SK-N-SH (cell line): ENCODE data around the gene RNU1-3. TPM values are rescaled to one million over a fixed set of nuclear protein-coding genes. Genes with fewer than 3 reads are reported as not detected.
"Not testable (repeated sequence)": the region's sequence is repeated elsewhere in the genome, so short reads cannot be mapped to it uniquely, and the experiment has no call there.

Experiments used
- CTCF ChIA-PET: fragments of 300-600, 350-600 bp; formaldehyde crosslinking; extraction: SDS; loops from one replicate; lab custom pipeline; 2021; lab: Yijun Ruan, JAX
- POLR2A ChIA-PET: fragments of 350-600 bp; sonication (Branson Sonifier 250); formaldehyde crosslinking; extraction: SDS; loops from one replicate; lab custom pipeline; 2020; ENCODE audit warnings: antibody characterized with exemption, inconsistent platforms; lab: Yijun Ruan, JAX
- DNase-seq: peaks from one replicate; pipeline ENCODE4 v3.0.0; 2012
- H2AFZ ChIP-seq: fragments of 200-600 bp; sonication (generic); 2 replicates; pipeline ENCODE4 v1.8.1; 2016; ENCODE audit warnings: antibody characterized with exemption, mild to moderate bottlenecking, low read depth
- H3F3A ChIP-seq: fragments of 200-600 bp; sonication (generic); replicated peaks from 2 replicates; pipeline ENCODE3; 2016; ENCODE audit warnings: antibody characterized with exemption, mild to moderate bottlenecking; ENCODE audit not compliant: insufficient read depth
- H3K27ac ChIP-seq, 2 experiments: fragments of 200-500 bp in 1 of 2; fragments of 200-600 bp in 1 of 2; sonication (Bioruptor generic) in 1 of 2; sonication (generic), shearing (Covaris generic) in 1 of 2; 2 replicates each; pipeline versions ENCODE4 v1.5.1 to v1.6.1; 2014 to 2016; ENCODE audit warnings: low read depth in 2 of 2, inconsistent platforms in 1 of 2, low read length in 1 of 2, mild to moderate bottlenecking in 1 of 2, mixed read lengths in 1 of 2
- H3K27me3 ChIP-seq: fragments of 200-600 bp; sonication (generic), shearing (Covaris generic); 2 replicates; pipeline ENCODE4 v1.6.1; 2016; ENCODE audit warnings: mixed run types; ENCODE audit not compliant: insufficient read depth
- H3K36me3 ChIP-seq, 2 experiments: fragments of 200-500 bp in 1 of 2; fragments of 200-600 bp in 1 of 2; sonication (Bioruptor generic) in 1 of 2; sonication (generic) in 1 of 2; replicated peaks in 1 of 2; 2 replicates each; pipeline versions ENCODE3 to v1.5.1; 2014 to 2016; ENCODE audit warnings: low read length in 1 of 2, mild to moderate bottlenecking in 1 of 2; ENCODE audit not compliant: insufficient read depth in 2 of 2, control insufficient read depth in 1 of 2
- H3K4me1 ChIP-seq, 2 experiments: fragments of 200-500 bp in 1 of 2; fragments of 200-600 bp in 1 of 2; sonication (Bioruptor generic) in 1 of 2; sonication (generic), shearing (Covaris generic) in 1 of 2; 2 replicates each; pipeline versions ENCODE4 v1.5.1 to v1.6.1; 2014 to 2016; ENCODE audit warnings: low read depth in 1 of 2, low read length in 1 of 2, mixed run types in 1 of 2; ENCODE audit not compliant: insufficient read depth in 2 of 2, control insufficient read depth in 1 of 2
- H3K4me2 ChIP-seq: fragments of 200-600 bp; sonication (generic), shearing (Covaris generic); 2 replicates; pipeline ENCODE4 v1.6.1; 2017; ENCODE audit warnings: mixed run types
- H3K4me3 ChIP-seq, 2 experiments: fragments of 200-500 bp in 1 of 2; fragments of 200-600 bp in 1 of 2; sonication (Bioruptor generic) in 1 of 2; sonication (generic), shearing (Covaris generic) in 1 of 2; 2 replicates each; pipeline versions ENCODE4 v1.5.1 to v1.8.1; 2014 to 2016; ENCODE audit warnings: low read depth in 2 of 2, inconsistent platforms in 1 of 2, low read length in 1 of 2, mild to moderate bottlenecking in 1 of 2, mixed read lengths in 1 of 2, moderate library complexity in 1 of 2
- H3K79me2 ChIP-seq: fragments of 200-600 bp; sonication (generic); 2 replicates; pipeline ENCODE4 v1.8.1; 2017; ENCODE audit warnings: mild to moderate bottlenecking; ENCODE audit not compliant: insufficient read depth
- H3K9ac ChIP-seq: fragments of 200-600 bp; sonication (generic); 2 replicates; pipeline ENCODE4 v1.6.1; 2017; ENCODE audit warnings: mixed run types
- H3K9me2 ChIP-seq: fragments of 200-600 bp; sonication (generic); 2 replicates; pipeline ENCODE4 v1.6.1; 2017; ENCODE audit warnings: mixed run types
- H3K9me3 ChIP-seq: fragments of 200-600 bp; sonication (generic); 2 replicates; pipeline ENCODE4 v1.6.1; 2017; ENCODE audit warnings: mixed run types, mild to moderate bottlenecking, moderate library complexity
- H4K20me1 ChIP-seq: fragments of 200-600 bp; sonication (generic); 2 replicates; pipeline ENCODE4 v1.6.1; 2017; ENCODE audit warnings: mild to moderate bottlenecking, mixed run types; ENCODE audit not compliant: insufficient read depth
- JUND ChIP-seq: IDR thresholded peaks from 2 replicates; pipeline ENCODE4 v1.4.0; 2012
- SIN3A ChIP-seq: IDR thresholded peaks from 2 replicates; pipeline ENCODE4 v1.6.1; 2012; ENCODE audit warnings: low read depth, mild to moderate bottlenecking, low read length, moderate library complexity, borderline replicate concordance
- YY1 ChIP-seq: IDR thresholded peaks from 2 replicates; pipeline ENCODE4 v1.4.0; 2012; ENCODE audit warnings: low read depth, mild to moderate bottlenecking
- WGBS: methylation state at CpG from one replicate; pipeline ENCODE4 v1.1.6; 2017; ENCODE audit warnings: low lambda C conversion rate; 5-methylcytosine and 5-hydroxymethylcytosine counted together
- polyA plus RNA-seq, 3 experiments: library from polyadenylated mRNA; depleted of rRNA; stranded (reverse); fragments of >200 nt; gene quantifications; 2 replicates each; pipeline ENCODE4 v1.2.3, GENCODE V29; 2012

RNU1-3 gene
- polyA plus RNA-seq, 1 of the 3 experiments (the other 2 are of a cell fraction), result not detected

DNA sequence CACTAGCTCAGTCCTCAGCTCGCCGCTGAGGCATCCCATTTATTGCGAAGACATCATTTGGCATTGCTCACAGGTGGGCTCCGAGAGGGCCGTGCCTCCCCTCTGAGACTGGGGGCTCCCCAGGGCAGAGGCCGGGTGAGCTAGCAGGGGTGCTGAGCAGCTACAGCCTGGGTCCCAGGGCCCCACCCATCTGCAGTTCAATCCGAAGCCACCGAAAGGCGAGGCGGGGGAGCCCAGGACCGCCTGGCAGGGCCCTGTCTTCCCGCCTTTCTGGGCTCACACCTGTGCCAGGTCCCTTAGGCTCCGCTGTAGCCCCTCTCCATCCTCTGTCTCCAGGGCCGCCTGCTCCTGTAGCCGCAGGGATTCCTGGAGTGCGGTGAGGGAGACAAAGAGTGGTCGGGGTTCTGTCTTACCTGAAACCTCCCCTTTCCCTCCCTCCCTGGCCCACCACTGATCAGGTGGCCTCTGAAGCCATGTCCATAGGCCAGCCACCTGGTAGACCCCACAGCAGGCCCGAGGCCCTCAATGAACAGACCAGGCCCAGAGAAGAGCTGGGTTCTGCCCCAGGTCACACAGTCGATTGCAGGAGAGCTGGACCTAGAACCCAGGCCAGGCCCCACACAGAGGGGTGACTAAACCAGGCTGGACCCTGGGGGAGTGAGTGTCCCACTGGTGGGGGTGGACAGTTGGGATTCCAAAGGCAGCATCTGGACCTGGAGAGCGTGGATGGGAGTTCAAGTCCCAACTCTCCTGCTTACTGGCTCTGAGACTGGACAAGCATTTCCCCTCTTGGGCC is 35.3 kb downstream of the RNU1-3 start:
- peak; percentile 42 for DNase-seq
- Histone ChIP-seq H3K27ac (no peak overlapping the region), H3F3A (no peaks in the 10 kb centered on the region), H2AFZ (no peak overlapping the region), H3K4me2 (no peak overlapping the region), H3K4me3 (no peak overlapping the region), H3K27me3 (no peaks in the 10 kb centered on the region), H3K79me2 (peaks cover 24% of the 10 kb centered on the region), H3K4me1 (no peaks in the 10 kb centered on the region), H4K20me1 (no peaks in the 10 kb centered on the region), H3K9me2 (no peaks in the 10 kb centered on the region), H3K36me3 (peaks cover 32 to 46% of the 10 kb centered on the region in 2 experiments), H3K9ac (no peak overlapping the region), H3K9me3 (no peaks in the 10 kb centered on the region)
- TF ChIP-seq JUND, result no peak
- ChIA-PET POLR2A (interaction anchor here (1.0 kb wide), 1 partner anchor 9 kb away, joined by 3 read pairs; no protein-coding TSS in a partner anchor), CTCF (interaction anchor here (0.7 to 9.5 kb wide), 4 partner anchors 9 to 278 kb away, joined by 3 to 88 read pairs (median 4); partner anchors contain the start of gene NBPF1)
- whole genome bisulfite sequencing, result 91% methylated on average over 20 of the region's 20 CpGs

DNA sequence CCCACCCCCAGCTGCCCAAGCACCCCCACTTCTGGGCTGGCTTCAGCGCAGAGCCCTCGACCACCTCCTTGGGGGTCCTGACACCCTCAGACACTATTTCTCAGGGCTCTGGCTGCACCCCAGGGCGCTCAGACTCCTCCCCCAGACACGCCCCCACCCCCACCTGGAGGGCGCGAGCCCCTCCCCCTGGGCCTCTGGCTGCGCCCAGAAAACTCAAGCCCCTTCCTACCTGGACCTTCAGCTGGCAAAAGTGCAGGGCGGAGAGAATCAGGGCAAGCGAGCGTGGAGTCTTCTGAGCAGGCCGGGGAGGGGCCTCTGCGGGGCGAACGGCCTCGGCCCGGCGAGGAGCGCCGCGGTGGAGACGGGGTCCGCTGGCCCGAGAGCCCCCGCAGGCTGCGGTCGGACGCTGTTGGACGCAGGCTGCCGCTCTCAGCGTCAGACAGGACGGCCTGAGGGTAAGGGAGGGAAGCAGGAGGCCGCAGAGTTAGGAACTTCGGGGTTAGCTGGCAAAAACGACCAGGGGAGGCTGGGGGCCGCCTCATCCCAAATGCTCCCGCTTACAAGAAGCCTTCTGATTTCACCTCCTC is 36.0 kb downstream of the RNU1-3 start:
- no peak overlapping the region for H3K9ac ChIP-seq
- H3K4me3 ChIP-seq, result no peak overlapping the region
- no peaks in the 10 kb centered on the region for H3K9me3 ChIP-seq
- no peak overlapping the region for H3K4me2 ChIP-seq
- no peaks in the 10 kb centered on the region for H3K9me2 ChIP-seq
- peaks cover 17% of the 10 kb centered on the region for H3K79me2 ChIP-seq
- H4K20me1 ChIP-seq, result no peaks in the 10 kb centered on the region
- TF ChIP-seq SIN3A, result no peak
- no peak for TF ChIP-seq YY1
- TF ChIP-seq, all 33 proteins: peak for 0
- ChIA-PET CTCF (interaction anchor here (0.7 to 9.5 kb wide), 4 partner anchors 10 to 279 kb away, joined by 3 to 88 read pairs (median 4); partner anchors contain the start of gene NBPF1), POLR2A (interaction anchor here (1.0 kb wide), 1 partner anchor 9 kb away, joined by 3 read pairs; no protein-coding TSS in a partner anchor)
- H3K36me3 ChIP-seq, result peaks cover 39 to 46% of the 10 kb centered on the region in 2 experiments
- H2AFZ ChIP-seq, result no peak overlapping the region
- DNase-seq, result peak; percentile 62
- WGBS, result 96% methylated on average over 36 of the region's 36 CpGs
- no peak overlapping the region for H3K27ac ChIP-seq
- no peaks in the 10 kb centered on the region for H3K27me3 ChIP-seq
- no peaks in the 10 kb centered on the region for H3F3A ChIP-seq
- no peaks in the 10 kb centered on the region for H3K4me1 ChIP-seq

DNA sequence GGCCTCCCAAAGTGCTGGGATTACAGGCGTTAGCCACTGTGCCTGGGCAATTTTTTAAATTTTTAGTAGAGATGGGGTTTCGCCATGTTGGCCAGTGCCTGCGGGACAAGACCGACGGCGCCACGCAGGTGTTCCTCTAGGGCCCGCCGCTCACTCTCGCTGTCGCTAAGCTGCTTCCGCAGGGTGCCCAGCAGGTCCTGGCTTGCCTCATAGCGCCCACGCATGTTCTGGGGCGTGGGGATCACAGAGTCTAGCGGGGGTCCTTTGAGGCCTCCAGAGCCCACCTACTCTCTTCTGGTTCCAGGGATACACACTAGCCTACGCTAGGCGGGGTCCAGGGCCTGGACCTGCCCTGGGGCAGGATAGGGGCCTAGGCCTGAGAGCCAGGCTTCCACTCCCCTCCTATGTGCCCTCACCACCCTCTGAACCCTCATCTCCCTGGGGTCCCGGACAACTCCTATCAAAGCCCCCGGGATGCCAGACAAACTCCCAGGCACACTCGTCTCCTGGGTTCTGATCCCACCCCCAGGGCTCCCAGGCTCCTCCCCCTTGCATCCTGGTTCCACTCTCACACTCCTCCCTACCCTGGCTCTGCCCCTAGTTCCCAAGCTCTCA is 36.7 kb downstream of the RNU1-3 start:
- POLR2A ChIA-PET, result interaction anchor here (1.0 kb wide), 1 partner anchor 10 kb away, joined by 3 read pairs; no protein-coding TSS in a partner anchor
- not testable (repeated sequence) for H2AFZ ChIP-seq, H3K4me3 ChIP-seq, H3K27me3 ChIP-seq, H3K4me1 ChIP-seq, H3K9me3 ChIP-seq, H3F3A ChIP-seq, H3K27ac ChIP-seq, H3K9me2 ChIP-seq, H3K4me2 ChIP-seq, H3K9ac ChIP-seq, H4K20me1 ChIP-seq
- WGBS, result 96% methylated on average over 21 of the region's 21 CpGs
- peaks cover 44 to 46% of the 10 kb centered on the region in 2 experiments for H3K36me3 ChIP-seq
- H3K79me2 ChIP-seq, result peaks cover 11% of the 10 kb centered on the region
- peak; percentile 42 for DNase-seq
- CTCF ChIA-PET, result interaction anchor here (1.4 to 9.5 kb wide), 2 partner anchors 13 to 38 kb away, joined by 4 to 88 read pairs; partner anchors contain the start of gene NBPF1
